ENCODE measurements around the gene CAPN7.

CAPN7 gene

GRCh38 chr3:15298504-15298903, 92.5 kb downstream of the CAPN7 start:
- no peak for DNase-seq (ENCODE audit: low read depth)

GRCh38 chr3:15299036-15299435, 93.0 kb downstream of the CAPN7 start:
- no peak for DNase-seq (ENCODE audit: low read depth)

GRCh38 chr3:15300323-15301078, 94.5 kb downstream of the CAPN7 start:
- no peak for DNase-seq (ENCODE audit: low read depth)

DNA sequence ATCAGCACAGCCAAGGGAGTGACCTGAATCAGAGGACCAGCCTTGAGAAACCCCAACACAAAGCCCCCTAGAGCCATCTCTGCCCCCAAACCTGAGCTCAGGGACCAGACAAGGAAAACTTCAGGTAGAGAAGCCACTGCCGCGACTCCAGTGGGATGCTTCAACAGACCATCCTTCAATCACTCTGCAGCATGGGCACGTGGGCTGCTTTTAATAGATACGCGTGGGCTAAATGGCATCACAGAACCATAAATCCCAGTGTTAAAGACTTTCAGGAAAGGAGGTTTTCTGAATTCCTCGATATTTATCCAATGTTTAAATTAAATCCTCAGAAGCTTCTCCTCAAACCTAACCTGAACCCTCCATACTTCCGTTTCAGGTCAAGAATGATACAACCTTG, 95.7 kb downstream of the CAPN7 start:
- no peak for DNase-seq (ENCODE audit: low read depth)
